ENCODE data around the gene OSBPL6.
A peak's percentile ranks its signal among the peaks of the same experiment; 100 is the strongest.

Gene OSBPL6

GRCh38 chr2:178449700-178450523 lies 255.6 kb downstream of the OSBPL6 start:
- TF ChIP-seq FOXA1 (IDR thresholded peaks at IDR 0.05) (no peak), BHLHE40 (IDR thresholded peaks at IDR 0.05; ENCODE audit: borderline replicate concordance) (no peak), L3MBTL2 (conservative IDR thresholded peaks at IDR 0.05) (0 out of 2 replicates have a peak, but pooled peaks have one; percentile 21), LEF1 (IDR thresholded peaks at IDR 0.05; ENCODE audit: borderline replicate concordance) (no peak), HDGF (IDR thresholded peaks at IDR 0.05; ENCODE audit: borderline replicate concordance) (no peak)
- ChIA-PET POLR2A (interaction anchor here (1.1 to 3.5 kb wide), 4 partner anchors 31 to 51 kb away, joined by 3 to 29 read pairs (median 4); no protein-coding TSS in a partner anchor), CTCF (interaction anchor here (0.7 to 1.1 kb wide), 2 partner anchors 35 to 135 kb away, joined by 7 read pairs; no protein-coding TSS in a partner anchor)
- DNase-seq (ENCODE audit: extremely low spot score), result no peak

DNA sequence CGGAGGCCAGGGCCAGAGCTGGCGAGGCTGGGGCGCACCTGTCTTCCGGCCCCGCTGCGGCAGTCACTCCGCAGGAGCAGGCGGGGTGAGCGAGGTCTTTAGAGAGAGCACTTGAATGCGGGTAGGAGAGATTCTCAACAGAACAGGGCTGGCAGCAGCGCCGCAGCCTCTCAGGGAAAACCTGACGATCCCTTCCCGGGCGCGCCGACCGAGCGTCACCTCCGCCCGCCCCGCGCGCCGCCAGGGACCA lies 256.1 kb downstream of the OSBPL6 start:
- POLR2A ChIA-PET, result interaction anchor here (0.9 to 3.5 kb wide), 26 partner anchors 8 to 338 kb away, joined by 3 to 29 read pairs (median 4); partner anchors contain the start of gene RBM45

DNA sequence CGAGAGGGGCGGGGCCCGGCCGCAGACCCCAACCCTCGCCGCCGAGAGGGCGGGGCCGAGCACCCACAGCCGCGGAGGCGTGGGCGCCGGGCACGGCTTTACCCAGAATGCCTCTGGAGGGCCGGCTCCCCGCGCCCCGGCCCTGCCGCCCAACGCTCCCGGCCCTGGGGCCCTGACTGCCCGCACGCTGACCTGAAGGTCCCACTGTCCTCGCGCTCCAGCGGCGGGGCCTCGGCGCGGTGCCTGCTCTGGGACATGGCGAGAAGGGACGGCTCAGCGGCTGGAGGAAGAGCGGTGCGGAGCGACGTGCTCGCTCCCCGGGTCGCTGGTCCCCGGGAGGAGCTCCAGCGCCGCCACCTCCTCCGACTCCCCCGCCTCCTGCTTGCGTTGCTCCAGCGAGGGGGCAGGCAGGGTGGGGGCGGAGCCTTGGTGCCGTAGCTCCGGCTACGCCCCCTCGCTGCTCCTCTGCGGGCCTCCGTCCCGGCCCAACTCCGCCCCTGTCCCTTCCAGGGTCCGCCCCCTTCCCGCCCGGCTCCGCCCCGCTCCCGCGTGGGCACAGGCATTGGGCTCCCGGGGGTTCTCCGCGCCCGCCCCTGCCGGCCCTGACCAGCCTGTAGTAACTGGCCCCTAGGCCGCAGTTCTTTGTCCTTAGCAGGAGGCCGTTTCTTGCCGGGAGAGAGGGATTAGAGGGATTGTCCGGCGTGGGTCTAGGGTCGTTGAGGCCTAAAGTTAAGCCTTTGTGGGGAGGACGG lies 256.6 kb downstream of the OSBPL6 start, which contains the start of the genes PJVK and PRKRA:
PJVK (plus strand) TSS at position 605 of the 752 bp plus-strand sequence. CDS start 2,032 bp downstream, outside the sequence.
PRKRA (minus strand) TSS at position 402 of the 752 bp plus-strand sequence; CDS start at position 257, 145 bp downstream.
- ChIA-PET CTCF (interaction anchor here (0.6 to 1.1 kb wide), 2 partner anchors 25 to 36 kb away, joined by 4 to 7 read pairs; no protein-coding TSS in a partner anchor), POLR2A (interaction anchor here (0.6 to 3.5 kb wide), 36 partner anchors 8 to 1467 kb away, joined by 3 to 29 read pairs (median 4); partner anchors contain the start of genes PLEKHA3 and RBM45)
- TF ChIP-seq ELF4 (IDR thresholded peaks at IDR 0.05) (peak; percentile 46), HDGF (IDR thresholded peaks at IDR 0.05; ENCODE audit: borderline replicate concordance) (peak; percentile 96), TARDBP (IDR thresholded peaks at IDR 0.05) (peak; percentile 56; the same call in 1 of the 2 replicates), FOXM1 (IDR thresholded peaks at IDR 0.05; ENCODE audit: borderline replicate concordance) (no peak)
- DNase-seq (ENCODE audit: extremely low spot score), result peak; percentile 96

More for the DNA sequence above, 256.1 kb downstream of the OSBPL6 start:
- TF ChIP-seq SP1 (IDR thresholded peaks at IDR 0.05) (no peak), L3MBTL2 (conservative IDR thresholded peaks at IDR 0.05) (0 out of 2 replicates have a peak, but pooled peaks have one; percentile 3)
- CTCF ChIA-PET, result interaction anchor here (1.1 kb wide), 1 partner anchor 36 kb away, joined by 7 read pairs; no protein-coding TSS in a partner anchor
- peak; percentile 80 for DNase-seq (ENCODE audit: extremely low spot score)

- CTCF ChIA-PET, result no interaction called here
- no peak for DNase-seq (ENCODE audit: extremely low spot score)
- POLR2A ChIA-PET, result interaction anchor here (1.6 to 3.2 kb wide), 2 partner anchors 27 to 30 kb away, joined by 3 to 19 read pairs; no protein-coding TSS in a partner anchor
- TF ChIP-seq ZNF384 (IDR thresholded peaks at IDR 0.05) (no peak), BHLHE40 (IDR thresholded peaks at IDR 0.05; ENCODE audit: borderline replicate concordance) (no peak), ARNT (IDR thresholded peaks at IDR 0.05) (no peak), FOXA1 (IDR thresholded peaks at IDR 0.05) (no peak), PKNOX1 (IDR thresholded peaks at IDR 0.05) (no peak), SUZ12 (IDR thresholded peaks at IDR 0.05) (no peak), SP1 (IDR thresholded peaks at IDR 0.05) (no peak), HDGF (IDR thresholded peaks at IDR 0.05; ENCODE audit: borderline replicate concordance) (no peak), TARDBP (IDR thresholded peaks at IDR 0.05) (no peak)
These were observed 258.0 kb downstream of the OSBPL6 start for GRCh38 chr2:178452334-178452733.
